Astrocyte (in vitro differentiated cells and primary cell): ENCODE results near the gene ZNF768. TPM values are rescaled to one million over a fixed set of nuclear protein-coding genes. Genes with fewer than 3 reads are reported as not detected.
"Not testable (repeated sequence)": the region's sequence is repeated elsewhere in the genome, so short reads cannot be mapped to it uniquely, and the experiment has no call there.

Experiments used
- DNase-seq: peaks from one replicate; pipeline ENCODE4 v3.0.0-alpha.2; 2010; ENCODE audit warnings: low read depth
- FAIRE-seq: peaks from 2 replicates; lab custom pipeline; 2011; peaks lifted over from hg19 to GRCh38; lab: Jason Lieb, UNC
- H2AFZ ChIP-seq: 2 replicates; pipeline ENCODE4 v1.6.0; 2012; ENCODE audit warnings: low read depth, low read length, inconsistent platforms
- H3K27ac ChIP-seq: 2 replicates; pipeline ENCODE4 v1.5.1; 2011; ENCODE audit warnings: low read depth, low read length, inconsistent platforms
- H3K27me3 ChIP-seq: 2 replicates; pipeline ENCODE4 v1.6.0; 2011; ENCODE audit warnings: low read length, inconsistent platforms; ENCODE audit not compliant: insufficient read depth
- H3K36me3 ChIP-seq: 2 replicates; pipeline ENCODE4 v1.5.1; 2011; ENCODE audit warnings: low read length, inconsistent platforms; ENCODE audit not compliant: insufficient read depth
- H3K4me1 ChIP-seq: 2 replicates; pipeline ENCODE4 v1.5.1; 2011; ENCODE audit warnings: low read length, inconsistent platforms; ENCODE audit not compliant: insufficient read depth
- H3K4me2 ChIP-seq: 2 replicates; pipeline ENCODE4 v1.6.0; 2012; ENCODE audit warnings: low read length, inconsistent platforms
- H3K4me3 ChIP-seq: 2 replicates; pipeline ENCODE4 v1.5.1; 2011; ENCODE audit warnings: low read depth, mild to moderate bottlenecking, low read length, inconsistent platforms; ENCODE audit not compliant: insufficient read depth
- H3K79me2 ChIP-seq: 2 replicates; pipeline ENCODE4 v1.6.0; 2012; ENCODE audit warnings: mild to moderate bottlenecking, low read length, inconsistent platforms; ENCODE audit not compliant: insufficient read depth
- H3K9ac ChIP-seq: 2 replicates; pipeline ENCODE4 v1.6.0; 2012; ENCODE audit warnings: mild to moderate bottlenecking, low read length, inconsistent platforms
- H3K9me3 ChIP-seq: 2 replicates; pipeline ENCODE4 v1.5.1; 2012; ENCODE audit warnings: low read depth, mild to moderate bottlenecking, low read length, inconsistent platforms; ENCODE audit not compliant: insufficient read depth
- H4K20me1 ChIP-seq: 2 replicates; pipeline ENCODE4 v1.6.0; 2012; ENCODE audit warnings: low read length, inconsistent platforms; ENCODE audit not compliant: insufficient read depth
- H3K27ac Mint-ChIP-seq: one replicate; pipeline ENCODE4 v1.8.0; 2021; ENCODE audit warnings: mild to moderate bottlenecking, mixed read lengths; ENCODE audit not compliant: unreplicated experiment
- H3K27me3 Mint-ChIP-seq: one replicate; pipeline ENCODE4 v1.8.0; 2021; ENCODE audit warnings: low read depth, mixed read lengths; ENCODE audit not compliant: unreplicated experiment
- H3K36me3 Mint-ChIP-seq: one replicate; pipeline ENCODE4 v1.8.0; 2021; ENCODE audit warnings: low read depth, mixed read lengths; ENCODE audit not compliant: unreplicated experiment
- H3K4me1 Mint-ChIP-seq: one replicate; pipeline ENCODE4 v1.8.0; 2021; ENCODE audit warnings: low read depth, mixed read lengths; ENCODE audit not compliant: unreplicated experiment
- H3K4me3 Mint-ChIP-seq: one replicate; pipeline ENCODE4 v1.8.0; 2021; ENCODE audit warnings: mild to moderate bottlenecking, moderate library complexity, mixed read lengths; ENCODE audit not compliant: unreplicated experiment
- H3K9me3 Mint-ChIP-seq: one replicate; pipeline ENCODE4 v1.8.0; 2021; ENCODE audit warnings: mild to moderate bottlenecking, mixed read lengths; ENCODE audit not compliant: unreplicated experiment
- CTCF ChIP-seq: IDR thresholded peaks from 2 replicates; pipeline ENCODE4 v1.5.1; 2011; ENCODE audit warnings: low read depth, mild to moderate bottlenecking, inconsistent platforms, low read length, moderate library complexity; ENCODE audit not compliant: insufficient read depth
- EZH2 ChIP-seq: IDR thresholded peaks from 2 replicates; pipeline ENCODE4 v1.6.1; 2012; ENCODE audit warnings: mild to moderate bottlenecking, low read length, inconsistent platforms; ENCODE audit not compliant: insufficient read depth
- total RNA-seq: library from RNA; stranded (reverse); gene quantifications from 2 replicates; pipeline ENCODE4 v1.2.1, GENCODE V29; 2021

Gene ZNF768
- total RNA-seq, 1 donor from 2014 or later = 23.1 TPM

- TF ChIP-seq EZH2 (no peak), CTCF (no peak)
- Mint-ChIP-seq H3K4me1 (no peaks in the 10 kb centered on the region), H3K27ac (no peak overlapping the region), H3K36me3 (no peaks in the 10 kb centered on the region), H3K27me3 (peaks cover 33% of the 10 kb centered on the region), H3K9me3 (no peaks in the 10 kb centered on the region), H3K4me3 (no peak overlapping the region)
- Histone ChIP-seq H3K79me2 (no peaks in the 10 kb centered on the region), H2AFZ (no peak overlapping the region), H3K27ac (no peak overlapping the region), H3K9ac (no peak overlapping the region), H3K4me1 (no peaks in the 10 kb centered on the region), H3K27me3 (peaks cover 8% of the 10 kb centered on the region), H4K20me1 (no peaks in the 10 kb centered on the region), H3K36me3 (no peaks in the 10 kb centered on the region), H3K9me3 (no peaks in the 10 kb centered on the region), H3K4me2 (no peak overlapping the region), H3K4me3 (no peak overlapping the region)
- FAIRE-seq (no peak), DNase-seq (no peak)
Observed at GRCh38 chr16:30481381-30481780, 45.0 kb downstream of the ZNF768 start.

GRCh38 chr16:30478766-30479478 lies 47.4 kb downstream of the ZNF768 start:
- Mint-ChIP-seq H3K27ac (no peak overlapping the region), H3K4me3 (no peak overlapping the region), H3K27me3 (peaks cover 34% of the 10 kb centered on the region), H3K4me1 (no peaks in the 10 kb centered on the region), H3K9me3 (no peaks in the 10 kb centered on the region), H3K36me3 (peaks cover 3% of the 10 kb centered on the region)
- Histone ChIP-seq H3K27ac (no peak overlapping the region), H3K9ac (no peak overlapping the region), H3K27me3 (peaks cover 19% of the 10 kb centered on the region), H3K9me3 (no peaks in the 10 kb centered on the region), H3K79me2 (no peaks in the 10 kb centered on the region), H3K4me3 (no peak overlapping the region), H3K4me2 (no peak overlapping the region), H3K4me1 (no peaks in the 10 kb centered on the region), H3K36me3 (no peaks in the 10 kb centered on the region), H4K20me1 (no peaks in the 10 kb centered on the region), H2AFZ (no peak overlapping the region)
- FAIRE-seq (no peak), DNase-seq (no peak)
- no peak for TF ChIP-seq EZH2
- TF ChIP-seq CTCF = no peak

- H3K4me1 Mint-ChIP-seq, H3K79me2 ChIP-seq, H3K4me3 ChIP-seq, H3K27ac Mint-ChIP-seq, H3K4me2 ChIP-seq, H3K4me3 Mint-ChIP-seq, H3K36me3 Mint-ChIP-seq, FAIRE-seq, H3K36me3 ChIP-seq, H4K20me1 ChIP-seq, H3K9me3 Mint-ChIP-seq, H3K9ac ChIP-seq, H3K9me3 ChIP-seq, DNase-seq, H2AFZ ChIP-seq, H3K4me1 ChIP-seq, H3K27ac ChIP-seq: not testable (repeated sequence)
- peaks cover 35% of the 10 kb centered on the region for H3K27me3 Mint-ChIP-seq
- peaks cover 22% of the 10 kb centered on the region for H3K27me3 ChIP-seq
Observed at GRCh38 chr16:30477773-30478172, 48.6 kb downstream of the ZNF768 start.
